Measurements from ENCODE around the gene GPR42. TPM values are rescaled to one million over a fixed set of nuclear protein-coding genes. Genes with fewer than 3 reads are reported as not detected.

Gene GPR42
- total and polyA plus RNA-seq, 2 experiments from 2014 or later = 0.33 TPM; not detected in 1

DNA sequence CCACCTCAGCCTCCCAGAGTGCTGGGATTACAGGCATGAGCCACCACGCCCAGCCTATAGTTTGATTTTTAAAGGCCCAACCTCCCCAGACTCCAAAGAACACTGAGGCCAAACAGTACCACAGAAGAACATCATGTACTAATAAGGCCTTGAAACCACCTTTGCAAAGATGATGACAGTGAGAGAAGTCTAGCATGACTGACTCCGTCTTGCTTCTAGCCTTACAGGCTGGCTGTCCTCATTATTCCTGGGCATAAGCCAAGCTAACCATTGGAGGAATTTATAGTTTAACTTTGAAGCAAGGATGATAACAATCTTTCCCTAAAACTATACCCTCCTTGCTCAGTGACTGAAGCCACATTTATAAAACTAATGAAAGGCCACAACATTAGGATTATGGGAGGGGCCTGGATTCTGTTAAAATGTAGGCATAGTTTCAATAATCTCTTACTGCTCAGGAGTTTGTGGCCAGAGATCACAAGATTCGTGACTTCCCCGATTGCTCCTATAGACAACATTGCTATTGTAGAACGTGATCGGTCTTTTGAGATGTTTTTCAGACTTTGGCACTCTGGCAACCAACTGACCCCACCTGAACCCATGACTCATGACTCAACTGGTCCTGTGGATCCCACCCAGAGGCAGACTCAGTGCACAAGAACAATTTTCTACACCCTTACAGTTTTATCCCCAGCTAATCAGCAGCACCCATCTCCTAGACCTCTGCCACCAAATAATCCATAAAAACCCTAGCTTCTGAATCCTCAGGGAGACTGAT is 17.6 kb downstream of the GPR42 start:
- TF ChIP-seq, protein P1, sequence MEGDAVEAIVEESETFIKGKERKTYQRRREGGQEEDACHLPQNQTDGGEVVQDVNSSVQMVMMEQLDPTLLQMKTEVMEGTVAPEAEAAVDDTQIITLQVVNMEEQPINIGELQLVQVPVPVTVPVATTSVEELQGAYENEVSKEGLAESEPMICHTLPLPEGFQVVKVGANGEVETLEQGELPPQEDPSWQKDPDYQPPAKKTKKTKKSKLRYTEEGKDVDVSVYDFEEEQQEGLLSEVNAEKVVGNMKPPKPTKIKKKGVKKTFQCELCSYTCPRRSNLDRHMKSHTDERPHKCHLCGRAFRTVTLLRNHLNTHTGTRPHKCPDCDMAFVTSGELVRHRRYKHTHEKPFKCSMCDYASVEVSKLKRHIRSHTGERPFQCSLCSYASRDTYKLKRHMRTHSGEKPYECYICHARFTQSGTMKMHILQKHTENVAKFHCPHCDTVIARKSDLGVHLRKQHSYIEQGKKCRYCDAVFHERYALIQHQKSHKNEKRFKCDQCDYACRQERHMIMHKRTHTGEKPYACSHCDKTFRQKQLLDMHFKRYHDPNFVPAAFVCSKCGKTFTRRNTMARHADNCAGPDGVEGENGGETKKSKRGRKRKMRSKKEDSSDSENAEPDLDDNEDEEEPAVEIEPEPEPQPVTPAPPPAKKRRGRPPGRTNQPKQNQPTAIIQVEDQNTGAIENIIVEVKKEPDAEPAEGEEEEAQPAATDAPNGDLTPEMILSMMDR (IDR thresholded peaks at IDR 0.05; ENCODE audit: low read depth, low read length) = no peak
- Histone ChIP-seq H3K27ac (no peak overlapping the region), H3K4me1 (ENCODE audit: low read depth) (no peaks in the 10 kb centered on the region), H3K4me3 (no peak overlapping the region), H3K36me3 (no peaks in the 10 kb centered on the region), H3K27me3 (no peaks in the 10 kb centered on the region), H3K9me3 (ENCODE audit: low read depth) (no peaks in the 10 kb centered on the region)
- DNase-seq (ENCODE audit: low read depth in 1 of 2, low spot score in 1 of 2) = no peak

DNA sequence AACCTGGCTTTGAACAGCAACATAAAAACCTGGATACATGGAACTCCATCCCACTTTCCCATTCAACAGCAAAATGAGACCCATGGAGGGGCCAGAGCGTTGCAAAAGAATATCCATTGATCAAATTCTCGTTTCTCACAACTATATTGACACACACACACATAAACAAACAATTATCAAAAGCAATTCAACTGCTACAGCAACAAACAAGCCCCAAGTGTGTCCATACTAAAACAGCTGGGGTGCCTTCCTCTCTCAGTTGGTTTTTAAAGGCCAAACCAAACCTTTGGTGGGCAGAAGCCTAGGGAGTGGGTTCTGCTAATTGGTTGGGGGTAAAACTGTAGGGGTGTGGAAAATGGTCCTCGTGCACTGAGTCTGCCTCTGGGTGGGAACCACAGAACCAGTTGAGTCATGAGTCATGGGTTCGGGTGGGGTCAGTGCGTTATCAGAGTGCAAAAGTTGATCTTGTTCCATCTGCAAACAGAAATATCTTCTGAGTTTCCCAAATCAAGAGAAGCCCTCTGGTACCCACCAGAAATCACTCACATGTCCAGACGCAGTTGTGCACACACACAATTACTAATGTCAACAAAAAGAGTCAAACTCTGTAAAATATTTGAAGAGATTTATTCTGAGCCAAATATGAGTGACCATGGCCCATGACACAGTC is 18.5 kb downstream of the GPR42 start:
- no peak overlapping the region for H3K27ac ChIP-seq
- no peaks in the 10 kb centered on the region for H3K4me1 ChIP-seq (ENCODE audit: low read depth)
- no peak overlapping the region for H3K4me3 ChIP-seq
- no peaks in the 10 kb centered on the region for H3K27me3 ChIP-seq
- no peak for DNase-seq (ENCODE audit: low read depth in 1 of 2, low spot score in 1 of 2)
- TF ChIP-seq, protein P1 (IDR thresholded peaks at IDR 0.05; ENCODE audit: low read depth, low read length) = no peak
- no peaks in the 10 kb centered on the region for H3K36me3 ChIP-seq
- no peaks in the 10 kb centered on the region for H3K9me3 ChIP-seq (ENCODE audit: low read depth)

DNA sequence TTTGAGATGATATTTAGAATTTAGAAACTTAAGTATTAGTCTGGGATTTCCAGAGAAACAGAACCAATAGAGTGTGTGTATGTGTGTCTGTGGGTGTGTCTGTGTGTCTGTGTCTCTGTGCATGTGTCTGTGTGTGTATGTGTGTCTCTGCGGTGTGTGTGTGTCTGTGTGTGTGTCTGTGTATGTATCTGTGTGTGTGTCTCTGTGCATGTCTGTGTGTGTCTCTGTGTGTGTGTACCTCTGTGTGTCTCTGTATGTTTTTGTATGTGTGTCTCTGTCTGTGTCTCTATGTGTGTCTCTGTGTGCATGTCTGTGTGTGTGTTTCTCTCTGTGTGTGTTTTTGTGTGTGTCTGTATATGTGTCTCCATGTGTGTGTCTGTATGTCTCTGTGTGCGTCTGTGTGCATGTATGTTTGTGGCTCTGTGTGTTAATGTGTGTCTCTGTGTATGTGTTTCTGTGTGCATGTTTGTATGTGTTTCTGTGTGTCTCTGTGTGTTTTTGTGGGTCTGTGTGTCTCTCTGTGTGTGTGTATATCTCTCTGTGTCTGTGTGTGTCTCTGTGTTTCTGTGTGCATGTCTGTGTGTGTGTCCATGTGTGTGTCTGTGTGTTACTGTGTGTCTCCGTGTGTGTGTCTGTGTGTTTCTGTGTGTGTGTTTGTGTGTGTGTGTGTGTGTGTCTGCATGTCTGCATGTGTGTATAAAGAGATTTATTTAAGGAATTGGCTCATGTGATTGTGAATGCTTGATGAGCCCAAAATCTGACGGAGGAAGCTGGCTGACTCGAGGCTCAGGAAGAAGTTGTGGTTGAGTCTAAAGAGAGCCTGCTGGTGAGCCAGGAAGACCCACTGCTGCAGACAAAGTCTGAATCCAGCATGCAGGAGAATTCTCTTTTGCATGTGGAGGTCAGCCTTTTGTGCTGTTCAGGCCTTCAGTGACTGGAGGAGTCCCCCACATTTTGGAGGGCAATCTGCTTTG is 22.2 kb downstream of the GPR42 start:
- Histone ChIP-seq H3K27me3 (no peaks in the 10 kb centered on the region), H3K9me3 (ENCODE audit: low read depth) (no peaks in the 10 kb centered on the region), H3K4me3 (no peak overlapping the region), H3K27ac (no peak overlapping the region), H3K4me1 (ENCODE audit: low read depth) (peaks cover 4% of the 10 kb centered on the region), H3K36me3 (no peaks in the 10 kb centered on the region)
- DNase-seq (ENCODE audit: low read depth in 1 of 2, low spot score in 1 of 2) = no peak
- TF ChIP-seq, protein P1 (IDR thresholded peaks at IDR 0.05; ENCODE audit: low read depth, low read length) = no peak

DNA sequence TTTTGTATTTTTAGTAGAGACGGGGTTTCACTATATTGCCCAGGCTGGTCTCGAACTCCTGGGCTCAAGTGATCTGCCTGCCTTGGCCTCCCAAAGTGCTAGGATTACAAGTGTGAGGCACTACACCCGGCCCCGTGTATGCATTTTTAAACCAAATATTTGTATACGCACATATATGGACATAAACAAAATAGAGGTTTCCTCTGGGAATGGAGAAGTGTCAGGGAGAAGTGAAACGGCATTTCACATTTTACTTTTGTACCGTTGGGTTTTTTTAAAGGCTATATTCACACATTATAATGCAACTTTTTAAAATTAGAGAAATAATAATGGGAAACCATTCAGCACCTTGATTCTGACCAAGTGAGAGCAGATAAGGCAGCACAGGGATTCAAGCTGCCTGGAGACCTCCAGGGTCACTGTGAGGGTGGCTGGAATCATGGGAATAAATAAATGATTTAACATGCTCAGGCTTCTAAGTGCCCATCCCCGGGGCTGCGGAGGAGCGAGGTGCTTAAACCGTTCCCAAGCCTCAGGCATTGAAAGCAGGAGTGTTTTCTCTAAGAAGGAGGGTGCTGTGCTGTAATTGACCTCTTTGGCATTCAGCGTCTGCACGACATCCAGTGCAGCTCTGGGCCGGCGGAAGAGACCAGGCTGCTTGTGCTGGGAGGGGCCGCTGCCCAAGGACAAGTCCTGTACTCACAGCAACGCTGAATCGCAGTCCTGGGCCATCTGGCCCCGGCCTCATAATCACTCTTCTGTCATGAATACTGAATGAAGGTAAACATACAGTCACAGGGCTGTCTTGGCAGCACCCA is 24.7 kb downstream of the GPR42 start:
- Histone ChIP-seq H3K4me1 (ENCODE audit: low read depth) (peaks cover 10% of the 10 kb centered on the region), H3K27ac (peak overlapping the region; percentile 58), H3K27me3 (no peaks in the 10 kb centered on the region), H3K36me3 (no peaks in the 10 kb centered on the region), H3K9me3 (ENCODE audit: low read depth) (no peaks in the 10 kb centered on the region), H3K4me3 (no peak overlapping the region)
- DNase-seq (ENCODE audit: low read depth in 1 of 2, low spot score in 1 of 2) = peak in 1 of 2 donors; percentile 18
- TF ChIP-seq, protein P1 (IDR thresholded peaks at IDR 0.05; ENCODE audit: low read depth, low read length) = no peak

Measured in cardiac muscle cell (in vitro differentiated cells and primary cell).